Liver (tissue), 9 donors: ENCODE measurements around the gene BRSK2. TPM values are rescaled to one million over a fixed set of nuclear protein-coding genes. Genes with fewer than 3 reads are reported as not detected.

ENCODE experiments used
- DNase-seq: peaks from one replicate; pipeline ENCODE4 v3.0.0-alpha.2; 2017; ENCODE audit warnings: low spot score
- H3K27ac ChIP-seq, 2 donors: one replicate each; pipeline ENCODE4 v1.7.0; 2013; ENCODE audit warnings: inconsistent platforms in 2 of 2, low read length in 2 of 2, control low read depth in 1 of 2, low read depth in 1 of 2, mild to moderate bottlenecking in 1 of 2
- H3K27me3 ChIP-seq, 4 donors: one replicate each; pipeline versions ENCODE4 v1.6.1 to v1.7.0; 2013; ENCODE audit warnings: low read length in 3 of 4, inconsistent platforms in 1 of 4, mild to moderate bottlenecking in 1 of 4, moderate library complexity in 1 of 4; ENCODE audit not compliant: control insufficient read depth in 4 of 4, insufficient read depth in 4 of 4
- H3K36me3 ChIP-seq, 4 donors: one replicate each; pipeline versions ENCODE4 v1.6.1 to v1.7.0; 2013; ENCODE audit warnings: low read length in 3 of 4, mild to moderate bottlenecking in 3 of 4, low read depth in 1 of 4, moderate library complexity in 1 of 4; ENCODE audit not compliant: control insufficient read depth in 4 of 4, insufficient read depth in 3 of 4
- H3K4me1 ChIP-seq, 4 donors: one replicate each; pipeline versions ENCODE4 v1.6.1 to v1.7.0; 2013; ENCODE audit warnings: low read length in 3 of 4, mild to moderate bottlenecking in 3 of 4, moderate library complexity in 1 of 4; ENCODE audit not compliant: control insufficient read depth in 4 of 4, insufficient read depth in 4 of 4
- H3K4me3 ChIP-seq, 3 donors: one replicate each; pipeline versions ENCODE4 v1.6.1 to v1.7.0; 2013; ENCODE audit warnings: low read length in 3 of 3, control low read depth in 1 of 3, low read depth in 1 of 3, mild to moderate bottlenecking in 1 of 3
- H3K9ac ChIP-seq, 2 donors: one replicate each; pipeline ENCODE4 v1.7.0; 2013; ENCODE audit warnings: low read length in 2 of 2, mild to moderate bottlenecking in 2 of 2, moderate library complexity in 2 of 2, control low read depth in 1 of 2, low read depth in 1 of 2
- H3K9me3 ChIP-seq, 4 donors: one replicate each; pipeline versions ENCODE4 v1.6.1 to v1.7.0; 2013; ENCODE audit warnings: low read length in 3 of 4; ENCODE audit not compliant: control insufficient read depth in 4 of 4
- ATF3 ChIP-seq: IDR thresholded peaks from 2 replicates; pipeline ENCODE4 v1.6.1; 2016; ENCODE audit warnings: antibody characterized with exemption
- EGR1 ChIP-seq, 2 donors: IDR thresholded peaks; 2 replicates each; pipeline ENCODE4 v1.6.1; 2016 to 2018; ENCODE audit warnings: antibody characterized with exemption in 2 of 2, low read depth in 2 of 2
- FOXA1 ChIP-seq: IDR thresholded peaks from 2 replicates; pipeline ENCODE4 v1.6.1; 2016; ENCODE audit warnings: antibody characterized with exemption
- FOXA2 ChIP-seq: IDR thresholded peaks from 2 replicates; pipeline ENCODE4 v1.6.1; 2016; ENCODE audit warnings: antibody characterized with exemption
- GABPA ChIP-seq, 2 donors: IDR thresholded peaks in 1 of 2; conservative IDR thresholded peaks in 1 of 2; 2 replicates each; pipeline ENCODE4 v1.6.1; 2016; ENCODE audit warnings: antibody characterized with exemption in 2 of 2, mild to moderate bottlenecking in 1 of 2, moderate library complexity in 1 of 2
- HNF4A ChIP-seq, 2 donors: conservative IDR thresholded peaks; 2 replicates each; pipeline ENCODE4 v1.6.1; 2016; ENCODE audit warnings: antibody characterized with exemption in 2 of 2, mild to moderate bottlenecking in 2 of 2
- HNF4G ChIP-seq: IDR thresholded peaks from 2 replicates; pipeline ENCODE4 v1.6.1; 2016; ENCODE audit warnings: antibody characterized with exemption
- JUND ChIP-seq, 2 donors: IDR thresholded peaks; 2 replicates each; pipeline ENCODE4 v1.6.1; 2016; ENCODE audit warnings: antibody characterized with exemption in 2 of 2
- NR2F2 ChIP-seq: IDR thresholded peaks from 2 replicates; pipeline ENCODE4 v1.6.1; 2016; ENCODE audit warnings: antibody characterized with exemption
- RAD21 ChIP-seq, 2 donors: IDR thresholded peaks; 2 replicates each; pipeline ENCODE4 v1.6.1; 2016; ENCODE audit warnings: antibody characterized with exemption in 2 of 2, mild to moderate bottlenecking in 2 of 2
- RXRA ChIP-seq, 2 donors: IDR thresholded peaks; 2 replicates each; pipeline ENCODE4 v1.6.1; 2017 to 2018; ENCODE audit warnings: antibody characterized with exemption in 2 of 2, mild to moderate bottlenecking in 1 of 2
- SP1 ChIP-seq: IDR thresholded peaks from 2 replicates; pipeline ENCODE4 v1.6.1; 2018; ENCODE audit warnings: antibody characterized with exemption, mild to moderate bottlenecking
- TAF1 ChIP-seq: conservative IDR thresholded peaks from 2 replicates; pipeline ENCODE4 v1.6.1; 2016; ENCODE audit warnings: antibody characterized with exemption, mild to moderate bottlenecking
- YY1 ChIP-seq: IDR thresholded peaks from 2 replicates; pipeline ENCODE4 v1.6.1; 2016; ENCODE audit warnings: antibody characterized with exemption, mild to moderate bottlenecking
- WGBS: extraction: QIAGEN DNeasy Blood & Tissue Kit; methylation state at CpG from one replicate; pipeline ENCODE4 v1.1.7; 2013; 5-methylcytosine and 5-hydroxymethylcytosine counted together
- polyA plus RNA-seq, 2 donors: library from polyadenylated mRNA; stranded (reverse) in 1 of 2; unstranded in 1 of 2; fragments of 200-250 nt in 1 of 2; fragments of >200 nt in 1 of 2; fragmentation: Nextera tagmentation in 1 of 2; extraction: Ambion mirVana in 1 of 2; gene quantifications; one replicate each; pipeline versions ENCODE4 v1.2.1 to v1.2.3, GENCODE V29; 2013 to 2015
- total RNA-seq, 2 donors: library from RNA; depleted of rRNA; stranded (reverse); fragments of >200 nt; gene quantifications; one replicate each; pipeline ENCODE4 v1.2.3, GENCODE V29; 2014
- TF ChIP-seq, protein P1 (sequence below): IDR thresholded peaks from 2 replicates; pipeline ENCODE4 v1.6.1; 2016; ENCODE audit warnings: antibody characterized with exemption, mild to moderate bottlenecking
- TF ChIP-seq, protein P2 (sequence below): IDR thresholded peaks from 2 replicates; pipeline ENCODE4 v1.6.1; 2016; ENCODE audit warnings: antibody characterized with exemption
- TF ChIP-seq, protein P3 (sequence below): IDR thresholded peaks from 2 replicates; pipeline ENCODE4 v1.6.1; 2016; ENCODE audit warnings: antibody characterized with exemption
- donor health status: healthy.
- donor health status: healthy.
- donor health status: healthy.
- donor health status: healthy.
- donor health status: healthy.

BRSK2 gene
- total and polyA plus RNA-seq, 4 donors, result 0.05 to 0.17 TPM; not detected in 2

- Histone ChIP-seq H3K9me3 (peaks cover 13 to 25% (median 16%) of the 10 kb centered on the region in 4 donors), H3K9ac (no peak overlapping the region), H3K4me3 (no peak overlapping the region), H3K4me1 (no peaks in the 10 kb centered on the region), H3K27me3 (peaks cover 0 to under 1% (median 0%) of the 10 kb centered on the region in 4 donors), H3K27ac (no peak overlapping the region), H3K36me3 (no peaks in the 10 kb centered on the region)
- no peak for DNase-seq
- TF ChIP-seq FOXA2 (no peak), SP1 (no peak), HNF4G (no peak), FOXA1 (no peak), RAD21 (IDR thresholded peaks at IDR 0.05) (no peak), GABPA (IDR thresholded peaks at IDR 0.05 in 1 of 2, conservative IDR thresholded peaks at IDR 0.05 in 1 of 2) (no peak), RXRA (IDR thresholded peaks at IDR 0.05) (no peak), EGR1 (IDR thresholded peaks at IDR 0.05; ENCODE audit: low read depth in 2 of 2) (no peak), ATF3 (no peak), HNF4A (conservative IDR thresholded peaks at IDR 0.05) (no peak), YY1 (no peak)
- TF ChIP-seq, protein P1, sequence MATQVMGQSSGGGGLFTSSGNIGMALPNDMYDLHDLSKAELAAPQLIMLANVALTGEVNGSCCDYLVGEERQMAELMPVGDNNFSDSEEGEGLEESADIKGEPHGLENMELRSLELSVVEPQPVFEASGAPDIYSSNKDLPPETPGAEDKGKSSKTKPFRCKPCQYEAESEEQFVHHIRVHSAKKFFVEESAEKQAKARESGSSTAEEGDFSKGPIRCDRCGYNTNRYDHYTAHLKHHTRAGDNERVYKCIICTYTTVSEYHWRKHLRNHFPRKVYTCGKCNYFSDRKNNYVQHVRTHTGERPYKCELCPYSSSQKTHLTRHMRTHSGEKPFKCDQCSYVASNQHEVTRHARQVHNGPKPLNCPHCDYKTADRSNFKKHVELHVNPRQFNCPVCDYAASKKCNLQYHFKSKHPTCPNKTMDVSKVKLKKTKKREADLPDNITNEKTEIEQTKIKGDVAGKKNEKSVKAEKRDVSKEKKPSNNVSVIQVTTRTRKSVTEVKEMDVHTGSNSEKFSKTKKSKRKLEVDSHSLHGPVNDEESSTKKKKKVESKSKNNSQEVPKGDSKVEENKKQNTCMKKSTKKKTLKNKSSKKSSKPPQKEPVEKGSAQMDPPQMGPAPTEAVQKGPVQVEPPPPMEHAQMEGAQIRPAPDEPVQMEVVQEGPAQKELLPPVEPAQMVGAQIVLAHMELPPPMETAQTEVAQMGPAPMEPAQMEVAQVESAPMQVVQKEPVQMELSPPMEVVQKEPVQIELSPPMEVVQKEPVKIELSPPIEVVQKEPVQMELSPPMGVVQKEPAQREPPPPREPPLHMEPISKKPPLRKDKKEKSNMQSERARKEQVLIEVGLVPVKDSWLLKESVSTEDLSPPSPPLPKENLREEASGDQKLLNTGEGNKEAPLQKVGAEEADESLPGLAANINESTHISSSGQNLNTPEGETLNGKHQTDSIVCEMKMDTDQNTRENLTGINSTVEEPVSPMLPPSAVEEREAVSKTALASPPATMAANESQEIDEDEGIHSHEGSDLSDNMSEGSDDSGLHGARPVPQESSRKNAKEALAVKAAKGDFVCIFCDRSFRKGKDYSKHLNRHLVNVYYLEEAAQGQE, result no peak
- TF ChIP-seq, protein P2, sequence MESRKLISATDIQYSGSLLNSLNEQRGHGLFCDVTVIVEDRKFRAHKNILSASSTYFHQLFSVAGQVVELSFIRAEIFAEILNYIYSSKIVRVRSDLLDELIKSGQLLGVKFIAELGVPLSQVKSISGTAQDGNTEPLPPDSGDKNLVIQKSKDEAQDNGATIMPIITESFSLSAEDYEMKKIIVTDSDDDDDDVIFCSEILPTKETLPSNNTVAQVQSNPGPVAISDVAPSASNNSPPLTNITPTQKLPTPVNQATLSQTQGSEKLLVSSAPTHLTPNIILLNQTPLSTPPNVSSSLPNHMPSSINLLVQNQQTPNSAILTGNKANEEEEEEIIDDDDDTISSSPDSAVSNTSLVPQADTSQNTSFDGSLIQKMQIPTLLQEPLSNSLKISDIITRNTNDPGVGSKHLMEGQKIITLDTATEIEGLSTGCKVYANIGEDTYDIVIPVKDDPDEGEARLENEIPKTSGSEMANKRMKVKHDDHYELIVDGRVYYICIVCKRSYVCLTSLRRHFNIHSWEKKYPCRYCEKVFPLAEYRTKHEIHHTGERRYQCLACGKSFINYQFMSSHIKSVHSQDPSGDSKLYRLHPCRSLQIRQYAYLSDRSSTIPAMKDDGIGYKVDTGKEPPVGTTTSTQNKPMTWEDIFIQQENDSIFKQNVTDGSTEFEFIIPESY, result no peak
- 95% methylated on average over 17 of the region's 17 CpGs for WGBS
Observed at GRCh38 chr11:1419811-1420210, 30.1 kb downstream of the BRSK2 start.

DNA sequence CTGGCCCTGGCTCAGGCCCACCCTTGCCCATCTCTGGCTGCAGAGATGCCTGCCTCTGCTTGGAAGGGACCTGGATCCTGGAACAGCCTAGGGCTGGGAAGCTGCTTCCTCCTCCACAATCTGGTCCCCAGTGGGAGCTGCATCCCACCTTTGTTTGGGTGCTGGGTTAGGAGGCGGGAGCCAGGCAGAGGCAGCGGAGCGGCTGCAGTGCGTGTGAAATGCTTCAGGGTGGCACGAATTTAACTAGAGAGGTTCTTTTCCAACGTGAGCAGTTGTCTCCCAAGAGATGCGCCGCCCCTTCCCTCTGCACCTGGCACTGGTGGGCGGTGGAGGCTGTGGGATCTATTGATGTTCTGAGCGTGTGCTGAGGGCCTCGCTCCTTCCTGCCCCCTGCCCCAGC lies 31.6 kb downstream of the BRSK2 start:
- Histone ChIP-seq H3K9me3 (peaks cover 13 to 25% (median 16%) of the 10 kb centered on the region in 4 donors), H3K4me1 (no peaks in the 10 kb centered on the region), H3K4me3 (no peak overlapping the region), H3K27me3 (peaks cover 0 to 3% (median 0%) of the 10 kb centered on the region in 4 donors), H3K36me3 (no peaks in the 10 kb centered on the region), H3K9ac (no peak overlapping the region), H3K27ac (no peak overlapping the region)
- no peak for DNase-seq
- 88% methylated on average over 11 of the region's 11 CpGs for WGBS
- TF ChIP-seq HNF4A (conservative IDR thresholded peaks at IDR 0.05) (no peak), FOXA1 (no peak), YY1 (no peak), NR2F2 (no peak), HNF4G (no peak), RAD21 (IDR thresholded peaks at IDR 0.05) (no peak), JUND (IDR thresholded peaks at IDR 0.05) (no peak), EGR1 (IDR thresholded peaks at IDR 0.05; ENCODE audit: low read depth in 2 of 2) (no peak), FOXA2 (no peak), ATF3 (no peak), SP1 (no peak), TAF1 (no peak), GABPA (IDR thresholded peaks at IDR 0.05 in 1 of 2, conservative IDR thresholded peaks at IDR 0.05 in 1 of 2) (no peak), RXRA (IDR thresholded peaks at IDR 0.05) (no peak)
- TF ChIP-seq, protein P3, sequence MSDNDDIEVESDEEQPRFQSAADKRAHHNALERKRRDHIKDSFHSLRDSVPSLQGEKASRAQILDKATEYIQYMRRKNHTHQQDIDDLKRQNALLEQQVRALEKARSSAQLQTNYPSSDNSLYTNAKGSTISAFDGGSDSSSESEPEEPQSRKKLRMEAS, result no peak
- TF ChIP-seq, protein P1, result no peak
